Heart left ventricle (tissue), 13 donors: Measurements from ENCODE around the gene TAF5.

Source experiments
- POLR2A ChIP-seq, 2 donors: fragments of 450-650 bp; IDR thresholded peaks; one replicate each; pipeline ENCODE4 v1.6.1; 2017; ENCODE audit warnings: antibody characterized with exemption in 2 of 2, mild to moderate bottlenecking in 2 of 2, moderate library complexity in 2 of 2
- TF ChIP-seq, protein P1 (sequence below), 12 donors: fragments of 200-600 bp; sonication (generic) in 4 of 12; IDR thresholded peaks; one replicate each; pipeline versions ENCODE4 v1.5.0 to v1.8.0; 2018 to 2022; ENCODE audit warnings: antibody characterized with exemption in 12 of 12, mild to moderate bottlenecking in 5 of 12
- donor health status: ischemic (EF 13 %, LVEDD 7.1; RV severe dilation, severe dysfunction).
- donor health status: DM: no; HTN: yes; CAD: no.
- donor health status: DM: no; HTN: no; CAD: no.
- donor health status: ischemic (EF 25% LVEDD 6.9; RV normal size, moderate dysfunction).
- donor health status: ischemic (EF 25% LVEDD 5.7; RV mildly dilated, moderate dysfunction).
- donor health status: ischemic (EF 35%, LVEDD 5.7; RV mildly dilated, moderate dysfunction).
- donor health status: nonischemic (EF 11% LVEDD 7.7; RV severe dilation, severe dysfunction).
- donor health status: DM: yes; HTN: yes; CAD: no.
- donor health status: PGD.
- donor health status: ischemic (EF 29% LVEDD 5.4; RV normal size, mild dysfunction).
- donor health status: nonischemic (EF 23%, LVEDD 6.1; RV moderate dilation, normal function).

DNA sequence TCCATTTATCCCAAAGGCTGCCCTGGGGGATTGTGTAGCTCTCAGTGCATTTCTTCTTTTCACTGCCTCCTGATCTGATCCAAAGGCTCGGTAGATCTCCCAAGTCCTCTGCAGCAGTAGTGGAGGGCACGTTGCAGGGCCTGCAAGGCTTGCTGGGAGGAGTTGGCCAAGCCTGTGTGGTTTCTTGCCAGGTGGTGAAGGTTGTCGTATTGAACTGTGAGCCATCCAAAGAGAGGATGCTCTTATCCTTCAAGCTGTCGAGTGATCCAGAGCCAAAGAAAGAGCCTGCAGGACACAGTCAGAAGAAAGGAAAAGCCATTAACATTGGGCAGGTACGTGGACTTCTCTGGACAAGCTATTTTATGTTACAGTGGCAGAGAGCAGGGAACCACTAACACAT lies 49.8 kb downstream of the TAF5 start:
- no peak for TF ChIP-seq POLR2A (IDR thresholded peaks at IDR 0.05)
- TF ChIP-seq, protein P1, sequence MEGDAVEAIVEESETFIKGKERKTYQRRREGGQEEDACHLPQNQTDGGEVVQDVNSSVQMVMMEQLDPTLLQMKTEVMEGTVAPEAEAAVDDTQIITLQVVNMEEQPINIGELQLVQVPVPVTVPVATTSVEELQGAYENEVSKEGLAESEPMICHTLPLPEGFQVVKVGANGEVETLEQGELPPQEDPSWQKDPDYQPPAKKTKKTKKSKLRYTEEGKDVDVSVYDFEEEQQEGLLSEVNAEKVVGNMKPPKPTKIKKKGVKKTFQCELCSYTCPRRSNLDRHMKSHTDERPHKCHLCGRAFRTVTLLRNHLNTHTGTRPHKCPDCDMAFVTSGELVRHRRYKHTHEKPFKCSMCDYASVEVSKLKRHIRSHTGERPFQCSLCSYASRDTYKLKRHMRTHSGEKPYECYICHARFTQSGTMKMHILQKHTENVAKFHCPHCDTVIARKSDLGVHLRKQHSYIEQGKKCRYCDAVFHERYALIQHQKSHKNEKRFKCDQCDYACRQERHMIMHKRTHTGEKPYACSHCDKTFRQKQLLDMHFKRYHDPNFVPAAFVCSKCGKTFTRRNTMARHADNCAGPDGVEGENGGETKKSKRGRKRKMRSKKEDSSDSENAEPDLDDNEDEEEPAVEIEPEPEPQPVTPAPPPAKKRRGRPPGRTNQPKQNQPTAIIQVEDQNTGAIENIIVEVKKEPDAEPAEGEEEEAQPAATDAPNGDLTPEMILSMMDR (IDR thresholded peaks at IDR 0.05): no peak
